Adrenal gland (tissue), 5 donors: ENCODE data around the gene POMGNT2.

Experiments
- CTCF ChIP-seq, 6 experiments: fragments of 450-650 bp in 4 of 6; fragments of 200-600 bp in 2 of 6; sonication (generic) in 1 of 6; IDR thresholded peaks; 1 replicate in 5 of 6; 2 replicates in 1 of 6; pipeline versions ENCODE4 v1.5.1 to v1.8.0; 2016 to 2021; ENCODE audit warnings: antibody characterized with exemption in 6 of 6, mild to moderate bottlenecking in 2 of 6, moderate library complexity in 1 of 6
- POLR2A ChIP-seq, 2 donors: fragments of 450-650 bp; IDR thresholded peaks; one replicate each; pipeline ENCODE4 v1.6.1; 2017; ENCODE audit warnings: antibody characterized with exemption in 2 of 2, mild to moderate bottlenecking in 2 of 2, moderate library complexity in 1 of 2
- donor health status: DM: no; HTN: no; CAD: no.

GRCh38 chr3:43097400-43098080 lies 8.3 kb downstream of the POMGNT2 start:
- TF ChIP-seq CTCF (IDR thresholded peaks at IDR 0.05) (no peak), POLR2A (IDR thresholded peaks at IDR 0.05) (no peak)
